Hematopoietic multipotent progenitor cell treated with erythropoietin and hydrocortisone succinate and interleukin-3 and kit ligand, for 15 days (in vitro differentiated cells): ENCODE results near the gene EVA1A.

Experiments used
- DNase-seq: peaks from one replicate; pipeline ENCODE4 v3.0.0-alpha.2; 2015; ENCODE audit warnings: low spot score

EVA1A gene

DNA sequence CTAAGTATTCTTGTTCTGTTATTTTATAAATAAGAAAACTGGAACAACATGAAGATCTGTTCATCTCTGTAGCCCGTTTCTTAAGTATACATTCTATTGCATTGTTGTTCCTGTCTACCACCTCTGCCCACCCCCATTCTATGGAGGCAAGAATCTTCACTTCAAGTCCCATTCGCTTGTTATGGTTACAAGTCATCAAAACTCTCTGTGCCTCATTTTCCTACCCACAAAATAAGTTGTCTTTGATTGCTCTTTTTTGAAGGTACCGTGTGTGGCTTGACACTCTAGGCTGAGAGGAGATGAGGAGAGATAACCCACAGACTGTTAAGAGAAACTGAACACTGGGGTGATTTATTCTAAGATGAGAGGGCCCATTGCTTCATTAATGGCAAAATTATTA lies 2.9 kb upstream of the EVA1A start:
- DNase-seq = no peak

DNA sequence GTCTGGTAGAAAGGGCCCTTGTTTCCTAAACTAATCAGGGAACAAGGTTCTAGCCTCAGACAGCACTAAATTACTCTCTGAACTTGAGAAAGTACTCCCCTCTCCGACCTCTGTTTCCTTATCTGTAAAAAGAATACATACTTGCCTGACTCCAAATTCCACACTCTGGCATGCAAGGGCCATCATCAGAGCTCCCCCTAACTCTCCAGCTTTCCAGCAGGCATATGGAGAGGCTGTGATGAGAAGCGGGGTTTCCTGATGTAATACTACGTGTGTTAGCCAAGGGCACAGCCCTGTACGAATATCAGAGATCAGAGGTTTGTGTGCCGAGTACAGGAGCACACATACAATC lies 1.8 kb upstream of the EVA1A start:
- DNase-seq = no peak

DNA sequence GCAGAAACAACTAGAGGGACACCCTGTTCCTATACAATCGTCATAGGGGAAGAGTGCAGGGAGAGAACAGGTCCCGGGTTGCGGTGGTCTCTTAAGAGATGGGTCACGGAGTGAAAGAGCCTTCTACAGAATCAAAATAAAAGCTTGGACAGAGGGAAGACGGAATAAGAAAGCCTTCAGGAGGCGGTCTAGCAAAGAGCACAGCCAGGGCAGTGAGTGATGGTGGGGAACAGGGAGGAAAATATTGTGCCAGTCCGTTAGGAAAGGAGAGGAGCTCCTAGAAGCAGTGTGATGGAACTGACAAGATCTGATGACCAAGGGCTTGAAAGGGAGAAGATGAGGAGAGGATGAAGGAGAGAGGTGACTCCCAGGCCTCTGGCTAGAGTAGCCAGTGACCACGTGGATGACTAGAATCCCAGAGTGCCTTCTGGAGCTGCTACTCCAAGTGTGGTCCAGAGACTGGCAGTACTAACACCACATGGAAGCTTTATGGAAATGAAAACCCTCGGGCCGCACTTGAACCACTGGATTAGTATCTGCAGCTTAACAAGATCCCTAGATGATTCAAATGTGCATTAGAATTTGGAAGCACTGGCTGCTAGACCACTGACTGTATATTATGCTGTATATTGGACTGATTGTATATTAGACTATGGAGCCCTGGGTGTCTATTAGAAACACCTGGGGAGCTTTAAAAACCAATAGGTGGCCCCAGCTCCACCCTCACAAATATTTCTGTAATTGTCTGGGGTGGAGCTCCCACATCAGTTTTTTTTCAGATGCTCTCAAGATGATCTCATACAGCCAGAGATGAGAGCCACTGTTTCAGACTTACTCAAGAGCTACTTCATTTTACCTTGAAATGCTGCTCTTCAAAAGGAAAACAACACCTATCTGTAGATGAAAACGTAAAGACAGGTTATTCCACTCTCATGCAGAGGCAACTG lies 1.1 kb upstream of the EVA1A start:
- no peak for DNase-seq

DNA sequence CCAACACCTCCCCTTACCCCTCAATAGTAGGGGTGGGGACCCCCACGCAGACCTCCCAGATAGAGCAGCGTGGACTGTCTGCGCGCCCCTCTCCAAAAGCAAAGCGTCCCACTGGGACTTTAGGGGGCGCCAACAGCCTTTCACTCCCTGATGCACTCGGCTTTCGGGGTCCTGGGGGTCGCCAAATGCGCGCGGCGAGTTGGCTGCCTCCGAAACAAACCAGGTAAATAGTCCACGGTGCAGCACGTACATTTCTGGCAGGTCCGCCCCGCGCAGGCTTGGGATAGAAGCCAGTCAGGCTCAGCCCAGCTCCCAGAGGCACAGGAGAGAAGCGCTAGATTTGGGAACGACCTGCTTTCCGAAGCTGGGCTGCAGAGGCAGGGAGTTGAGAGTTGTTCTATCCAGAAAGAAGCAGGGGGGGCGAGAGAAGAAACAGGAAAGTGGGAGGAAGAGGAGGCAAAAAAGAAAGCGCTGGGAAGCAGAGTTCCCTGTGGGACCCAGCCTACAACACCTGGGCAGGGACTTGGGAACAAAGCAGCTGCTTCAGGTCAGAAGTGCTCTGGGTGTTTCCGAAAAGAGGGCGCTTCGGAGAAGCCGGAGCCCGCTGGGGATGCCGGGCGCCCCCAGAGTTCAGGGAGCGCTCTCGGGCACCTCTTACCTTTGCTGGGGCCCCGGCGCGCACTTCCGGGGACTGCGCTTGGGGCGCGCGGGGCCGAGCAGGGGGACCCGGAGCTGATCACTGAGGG lies 544 bp downstream of the EVA1A start:
- no peak for DNase-seq

DNA sequence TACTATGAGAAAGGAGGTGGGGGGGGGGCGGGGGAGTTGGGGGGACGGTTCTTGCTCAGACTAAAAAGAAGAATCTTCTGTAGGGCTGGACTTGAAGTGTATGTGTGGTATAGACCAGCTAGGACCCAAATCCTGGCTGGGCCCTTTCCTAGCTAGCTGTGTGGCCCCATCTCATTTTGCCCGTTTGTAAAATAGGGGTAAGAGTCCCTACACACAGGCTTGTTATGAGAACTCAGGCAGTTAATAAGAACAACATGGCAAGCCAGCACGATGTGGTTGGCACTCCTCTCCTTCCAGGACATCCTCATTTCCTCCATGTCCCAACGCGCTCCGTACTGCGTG lies 1.1 kb downstream of the EVA1A start:
- no peak for DNase-seq

DNA sequence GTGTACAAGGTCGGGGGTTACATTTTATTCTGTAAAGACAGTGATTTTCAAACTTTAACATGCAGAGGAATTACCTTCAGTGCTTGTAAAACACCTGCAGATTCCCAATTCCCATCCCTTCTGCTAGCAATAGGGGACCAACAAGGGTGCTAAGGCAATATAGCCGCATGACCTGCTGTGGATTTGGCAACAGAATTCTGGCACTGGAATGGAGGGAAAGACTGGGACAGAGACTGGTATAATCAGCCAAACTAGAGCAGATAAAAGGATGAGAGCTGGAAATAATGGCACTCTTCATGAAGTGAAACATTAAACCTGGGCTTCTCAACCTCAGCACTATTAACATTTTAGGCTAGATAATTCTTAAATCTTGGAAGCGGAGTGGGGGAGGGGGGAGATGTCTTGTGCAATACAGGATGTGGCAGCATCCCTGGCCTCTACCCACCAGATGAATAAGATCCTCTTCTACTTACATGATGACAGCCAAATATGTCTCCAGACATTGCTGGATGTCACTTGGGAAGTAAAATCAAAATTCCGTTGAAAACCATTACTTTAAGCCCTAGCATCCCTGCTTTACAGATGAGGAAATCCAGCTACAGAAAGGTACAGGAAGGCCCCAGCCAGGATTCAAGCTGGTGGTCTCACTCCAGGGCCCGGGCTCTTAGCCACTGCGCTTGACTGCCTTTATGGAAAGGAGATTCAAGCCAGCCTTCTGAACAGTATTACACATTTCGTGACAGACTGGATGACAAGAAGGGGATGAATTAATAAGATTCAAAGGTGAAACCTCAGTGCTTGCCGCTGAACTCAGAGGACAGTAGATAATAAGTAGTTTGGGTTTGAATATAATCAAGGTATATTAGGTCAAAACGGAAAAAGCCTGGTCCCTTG lies 1.7 kb downstream of the EVA1A start:
- no peak for DNase-seq

DNA sequence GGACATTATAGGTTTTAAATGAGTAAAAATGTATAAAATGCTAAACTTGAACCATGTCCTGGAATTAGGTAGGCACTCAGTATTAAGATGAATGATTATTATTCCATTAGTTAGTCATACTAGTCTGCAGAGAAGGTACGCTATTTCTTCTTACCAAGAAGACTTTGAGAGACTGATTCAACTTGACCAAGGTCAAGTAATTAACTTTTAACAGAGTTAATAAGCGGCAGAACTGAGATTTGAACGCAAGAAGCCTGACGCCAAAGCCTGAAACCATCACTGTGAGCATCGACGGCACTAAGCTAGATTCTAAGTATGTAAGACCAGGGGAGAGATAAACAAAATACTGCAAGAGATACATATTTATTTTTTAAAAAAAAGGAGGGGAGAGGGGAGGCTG lies 2.6 kb downstream of the EVA1A start:
- DNase-seq = no peak

DNA sequence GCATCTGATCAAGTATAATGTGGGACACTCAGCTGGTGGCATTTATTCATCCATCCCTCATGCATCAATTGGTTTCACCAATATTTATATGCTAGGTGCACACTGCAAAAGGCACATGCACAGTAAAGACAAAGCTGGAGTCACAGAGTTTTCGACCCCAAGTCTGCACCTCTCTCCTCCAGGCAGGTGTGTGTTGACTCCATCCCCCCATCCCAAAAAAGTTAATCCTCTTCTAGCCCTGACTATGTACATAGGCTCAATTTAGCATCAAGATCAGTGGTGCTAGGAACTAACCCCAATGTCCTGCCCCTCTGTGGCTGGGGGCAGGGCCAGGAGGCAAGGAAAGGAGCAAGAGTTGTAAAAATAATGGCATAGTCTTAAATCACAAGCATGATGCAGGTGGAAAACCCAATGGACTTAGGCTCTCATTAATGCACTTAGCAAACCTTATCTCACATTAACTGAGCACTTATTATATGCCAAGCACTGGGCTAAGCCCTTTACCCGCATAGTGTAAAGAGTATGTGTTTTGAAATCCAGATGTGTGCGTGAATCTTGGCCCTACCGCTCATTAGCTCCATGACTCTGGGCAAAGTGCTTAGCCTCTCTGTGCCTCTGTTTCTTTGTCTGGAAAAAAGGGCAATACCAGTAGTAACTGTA lies 3.1 kb downstream of the EVA1A start:
- DNase-seq = no peak

DNA sequence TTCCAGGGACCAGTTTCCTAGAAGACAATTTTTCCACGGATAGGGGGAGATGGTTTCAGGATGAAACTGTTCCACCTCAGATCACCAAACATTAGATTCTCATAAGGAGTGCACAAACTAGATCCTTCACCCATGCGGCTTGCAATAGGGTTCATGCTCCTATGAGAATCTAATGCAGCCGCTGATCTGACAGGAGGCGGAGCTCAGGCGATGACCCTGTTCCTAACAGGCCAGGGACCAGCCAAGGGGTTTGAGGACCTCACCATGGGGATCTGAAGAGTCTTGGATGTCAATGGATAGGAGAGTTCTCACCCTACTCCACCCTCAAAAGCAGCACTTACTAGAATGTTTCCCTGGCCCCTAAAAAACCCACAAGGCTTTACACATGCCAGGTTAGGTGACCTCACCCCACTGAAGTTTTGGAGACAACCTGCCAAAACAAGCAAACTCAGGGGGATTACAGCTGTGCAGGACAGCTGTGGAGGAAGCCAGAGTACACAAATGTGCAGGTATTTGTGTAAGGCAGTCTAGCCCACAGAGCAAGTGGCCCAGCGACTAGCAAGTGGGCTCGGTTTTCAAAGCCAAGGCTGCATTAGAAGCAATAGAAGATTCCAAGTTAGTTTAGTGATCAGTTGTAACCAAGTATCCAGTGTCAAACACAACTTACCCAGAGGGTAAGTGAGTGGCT lies 3.9 kb downstream of the EVA1A start:
- DNase-seq = no peak

DNA sequence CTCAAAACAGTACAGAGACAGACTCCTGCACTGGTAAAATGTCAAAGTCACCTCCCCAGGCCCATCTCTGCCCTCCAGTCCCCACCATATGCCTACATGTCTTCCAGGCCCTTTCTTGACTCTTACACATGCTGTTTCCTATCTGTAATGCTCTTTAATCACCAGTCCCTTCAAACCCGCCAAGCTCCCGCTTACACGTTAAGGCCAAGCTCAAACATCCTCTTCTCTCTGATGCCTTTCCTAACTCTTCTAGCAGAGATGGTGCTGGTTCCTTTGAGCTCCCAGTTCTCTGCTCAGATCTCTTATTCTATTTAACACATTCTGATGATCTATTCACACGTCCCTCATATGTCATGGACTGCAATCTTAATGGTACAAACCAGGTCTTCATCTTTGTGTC lies 5.0 kb downstream of the EVA1A start:
- no peak for DNase-seq

DNA sequence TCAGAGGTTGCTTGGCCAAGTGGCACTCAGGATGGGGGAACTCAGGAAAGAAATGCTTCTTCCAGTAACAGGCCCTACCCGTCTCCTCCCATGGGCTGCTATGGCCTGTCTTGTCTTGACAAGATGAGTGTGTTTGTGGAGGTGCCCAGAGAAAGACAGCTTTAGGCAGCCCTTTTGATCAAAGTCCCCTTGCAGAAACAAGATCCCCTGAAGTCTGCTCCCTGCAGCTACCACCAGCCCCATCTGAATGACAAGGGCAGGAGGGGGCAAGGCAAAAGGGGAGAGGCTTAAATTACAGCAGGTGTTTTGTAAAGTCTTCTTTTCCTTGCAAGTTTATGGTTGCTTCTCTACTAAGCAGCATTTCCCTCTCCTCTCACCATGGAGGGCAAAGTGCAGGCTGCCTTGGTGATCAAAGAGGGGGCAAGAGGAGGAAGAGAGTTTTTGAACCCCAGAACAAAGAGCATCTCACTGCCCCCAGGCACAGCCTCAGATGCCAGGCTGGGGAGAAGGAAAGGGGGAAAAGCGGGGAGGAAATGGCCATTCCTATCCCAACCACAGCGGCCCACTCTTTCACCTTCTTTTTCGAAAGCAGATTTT lies 6.7 kb downstream of the EVA1A start:
- no peak for DNase-seq

DNA sequence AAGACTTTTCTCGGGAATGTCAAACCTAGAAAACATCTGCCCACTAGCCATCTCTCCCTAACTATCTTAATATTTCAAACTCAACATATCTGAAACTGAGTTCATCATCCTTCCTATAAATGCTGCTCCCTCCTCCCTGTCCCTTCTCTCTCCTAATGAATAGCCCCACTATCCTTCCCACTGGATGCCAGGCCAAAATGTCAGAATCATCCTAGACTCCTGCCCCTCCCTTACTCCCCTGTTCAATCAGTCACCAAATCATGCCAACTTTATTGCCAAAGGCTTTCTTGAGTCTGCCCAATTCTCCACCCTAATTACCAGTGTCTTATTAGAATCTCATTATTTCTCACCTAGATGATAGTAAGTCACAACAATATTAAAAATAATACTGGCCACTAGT lies 8.5 kb downstream of the EVA1A start:
- DNase-seq = no peak

DNA sequence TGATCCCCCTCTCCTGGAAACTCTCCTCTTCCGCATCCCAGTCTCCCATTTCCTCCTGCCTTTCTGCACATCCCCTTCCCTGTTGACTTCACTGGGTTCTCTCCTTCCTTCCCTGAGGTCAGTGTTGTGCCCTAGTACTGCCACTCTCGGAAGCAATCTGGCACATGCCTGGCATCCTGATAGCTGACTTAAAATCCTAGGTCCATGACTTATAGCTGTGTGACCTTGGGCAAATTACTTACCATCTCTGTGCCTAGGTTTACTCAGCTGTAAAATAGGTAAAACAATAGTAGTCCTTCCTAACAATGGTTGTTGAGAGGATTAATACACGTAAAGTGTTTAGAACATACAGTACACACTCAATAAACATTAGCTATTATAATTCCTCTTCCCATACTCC lies 9.3 kb downstream of the EVA1A start:
- no peak for DNase-seq

DNA sequence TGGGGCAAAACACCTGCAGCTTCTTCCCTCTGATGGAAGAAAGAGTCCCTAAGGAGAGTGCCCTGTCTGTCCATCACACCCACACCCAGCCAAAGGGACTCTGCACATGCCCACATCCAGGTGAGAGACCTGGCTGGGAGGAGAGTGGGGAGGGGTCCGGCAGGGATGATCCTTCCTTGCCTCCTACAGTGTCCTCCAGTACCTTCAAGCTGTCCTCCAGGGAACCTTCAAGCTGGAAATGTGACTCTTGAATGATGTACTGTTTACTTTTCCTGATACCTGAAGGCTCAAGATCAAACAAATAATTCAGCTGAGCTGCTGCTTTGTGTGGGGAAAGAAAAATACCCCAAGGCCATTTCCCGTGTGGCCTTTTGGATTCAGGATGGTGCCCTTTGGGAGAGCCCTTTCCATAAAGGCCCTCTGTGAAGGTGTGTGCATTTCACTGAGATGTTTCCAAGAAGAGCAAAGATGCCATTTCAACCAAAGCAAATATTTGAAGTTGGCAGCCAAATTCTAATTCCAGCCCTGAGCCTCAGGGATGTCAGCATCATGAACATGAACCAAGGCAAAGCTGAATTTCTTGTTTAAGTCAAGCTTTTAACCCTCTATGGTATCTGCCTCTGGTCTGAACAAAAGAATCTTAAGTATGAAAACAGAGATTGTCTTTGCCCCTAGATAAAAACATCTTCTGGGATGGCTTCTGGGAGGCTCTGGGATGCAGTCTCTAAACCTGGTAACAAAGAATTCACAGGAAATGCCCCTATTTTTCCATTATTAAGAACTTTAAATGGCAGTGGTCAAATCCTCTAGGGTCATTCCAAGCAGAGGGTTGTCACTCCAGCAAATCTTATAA lies 11.1 kb downstream of the EVA1A start:
- no peak for DNase-seq

DNA sequence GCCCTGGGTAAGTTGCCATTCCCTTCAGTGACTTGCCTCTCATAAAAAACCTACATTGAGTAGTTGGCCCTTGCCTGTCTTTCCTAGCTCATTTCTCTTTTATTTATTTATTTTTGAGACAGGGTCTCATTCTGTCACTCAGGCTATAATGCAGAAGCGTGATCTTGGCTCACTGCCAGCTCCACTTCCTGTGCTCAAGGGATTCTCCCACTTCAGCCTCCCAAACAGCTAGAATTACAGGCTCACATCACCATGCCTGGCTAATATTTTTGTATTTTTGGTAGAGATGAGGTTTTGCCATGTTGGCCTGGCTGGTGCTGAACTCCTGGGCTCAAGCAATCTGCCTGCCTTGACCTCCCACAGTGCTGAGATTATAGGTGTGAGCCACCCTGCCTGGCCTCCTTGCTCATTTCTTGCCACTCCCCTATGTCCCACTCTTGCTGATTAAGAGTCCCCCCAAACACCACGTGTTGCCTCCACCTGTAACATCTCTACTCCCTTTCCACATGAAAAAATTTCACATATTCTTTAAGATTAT lies 12.6 kb downstream of the EVA1A start:
- no peak for DNase-seq

DNA sequence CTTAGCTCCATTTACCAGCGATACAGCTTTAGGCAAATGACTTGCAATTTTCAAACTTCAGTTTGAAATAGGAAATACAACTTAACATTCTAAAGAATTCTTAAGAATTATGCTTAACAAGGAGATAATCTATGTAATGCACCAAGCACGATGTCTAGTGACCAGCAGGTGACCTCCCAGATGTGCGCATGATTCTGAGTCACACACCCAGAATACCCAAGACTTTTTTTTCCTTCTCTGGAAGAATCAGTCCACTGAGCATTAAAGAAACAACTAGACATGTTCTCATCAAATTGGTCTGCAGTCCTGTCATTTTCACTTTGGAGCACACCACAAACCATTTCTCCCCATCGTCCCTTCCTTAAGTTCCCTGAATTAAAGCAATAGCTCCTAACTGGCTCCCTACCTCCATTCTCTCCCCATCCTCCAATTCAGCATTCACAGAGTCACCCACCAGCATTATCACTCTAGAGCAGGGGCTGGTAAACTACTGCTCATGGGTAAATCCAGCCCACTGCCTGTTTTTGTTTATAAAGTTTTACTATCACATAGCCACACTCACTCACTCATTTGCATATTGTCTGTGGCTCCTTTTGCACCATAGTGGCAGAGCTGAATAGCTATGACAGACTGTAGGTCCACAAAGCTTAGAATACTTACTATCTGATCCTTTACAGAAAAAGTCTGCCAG lies 13.2 kb downstream of the EVA1A start:
- DNase-seq = no peak

DNA sequence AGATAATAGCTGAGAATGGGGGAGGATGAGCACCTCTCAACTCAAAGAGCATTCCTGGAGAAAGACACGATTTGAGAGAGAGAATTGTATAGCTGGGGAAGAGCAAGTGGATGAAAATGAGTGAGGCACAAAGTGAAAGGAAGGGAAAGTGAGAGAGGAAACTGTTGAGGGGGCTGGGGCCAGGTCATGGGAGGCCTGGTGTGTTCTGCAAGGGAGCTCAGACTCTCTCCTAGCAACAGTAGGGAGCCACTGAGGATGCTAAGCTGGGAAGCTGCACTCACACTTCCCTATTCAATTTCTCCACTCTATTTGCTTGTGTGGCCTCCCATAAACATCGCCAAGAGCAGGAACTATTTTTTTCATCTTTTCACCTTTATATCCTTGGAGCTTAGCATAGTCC lies 14.8 kb downstream of the EVA1A start:
- no peak for DNase-seq

DNA sequence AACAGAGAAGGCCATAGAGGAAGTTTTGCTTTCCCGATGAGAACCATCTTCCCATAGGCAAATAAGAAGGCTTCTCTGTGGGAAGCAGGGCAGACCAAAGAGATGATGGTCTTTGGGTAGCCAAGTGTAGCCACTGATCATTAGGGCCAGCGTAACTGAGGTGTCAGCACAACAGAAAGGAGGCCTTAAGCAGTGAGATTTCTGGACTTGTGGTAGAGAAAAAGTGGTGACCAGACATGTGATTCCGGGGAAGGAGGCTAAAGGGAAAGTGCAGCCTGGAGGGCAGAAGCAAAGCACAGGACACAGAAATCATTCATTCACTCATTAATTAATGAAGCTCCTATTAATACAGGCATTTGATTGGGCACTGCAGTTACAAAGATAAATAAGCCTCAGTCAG lies 15.4 kb downstream of the EVA1A start:
- no peak for DNase-seq

DNA sequence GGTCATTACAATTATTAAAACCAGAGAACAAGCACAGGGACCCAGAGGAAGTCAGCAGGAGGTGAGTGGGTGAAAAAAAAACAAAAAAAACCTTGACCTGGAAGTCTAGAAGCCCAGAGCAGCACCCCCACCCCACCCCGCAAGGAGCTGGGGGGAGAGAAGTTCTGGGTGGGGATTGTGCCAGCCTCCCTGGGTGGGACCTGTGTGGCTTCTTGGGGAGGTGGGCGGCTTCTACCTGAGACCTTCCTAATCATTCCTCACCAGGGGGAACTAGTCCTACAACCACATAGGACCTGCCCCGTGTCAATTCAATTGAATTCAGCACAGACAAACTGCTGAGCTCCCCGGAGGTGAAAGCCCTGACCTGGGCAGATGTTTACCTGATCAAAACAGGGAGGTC lies 17.3 kb downstream of the EVA1A start:
- DNase-seq = no peak
